Erythroblast (primary cell): ENCODE measurements around the gene ARAP2.

Experiments used
- GATA1 ChIP-seq: IDR thresholded peaks from 2 replicates; pipeline ENCODE4 v1.6.1; 2011; ENCODE audit warnings: low read depth, mild to moderate bottlenecking, control low read depth, low read length, moderate library complexity
- POLR2A ChIP-seq: IDR thresholded peaks from 2 replicates; pipeline ENCODE4 v1.6.1; 2011; ENCODE audit warnings: mild to moderate bottlenecking, low read length

DNA sequence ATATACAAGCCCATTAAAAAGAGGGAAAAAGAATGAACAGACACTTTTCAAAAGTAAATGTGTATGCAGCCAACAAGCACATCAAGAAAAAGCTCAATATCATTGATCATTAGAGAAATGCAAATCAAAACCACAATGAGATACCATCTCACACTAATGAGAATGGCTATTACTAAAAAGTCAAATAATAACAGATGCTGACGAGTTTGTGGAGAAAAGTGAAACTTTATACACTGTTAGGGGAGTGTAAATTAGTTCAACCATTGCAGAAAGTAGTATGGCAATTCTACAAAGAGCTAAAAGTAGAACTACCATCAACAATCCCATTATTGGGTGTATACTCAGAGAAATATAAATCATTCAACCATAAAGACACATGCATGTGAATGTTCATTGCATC lies 203.0 kb downstream of the ARAP2 start:
- no peak for TF ChIP-seq POLR2A
- no peak for TF ChIP-seq GATA1
